ENCODE results near the gene CUX1.

DNA sequence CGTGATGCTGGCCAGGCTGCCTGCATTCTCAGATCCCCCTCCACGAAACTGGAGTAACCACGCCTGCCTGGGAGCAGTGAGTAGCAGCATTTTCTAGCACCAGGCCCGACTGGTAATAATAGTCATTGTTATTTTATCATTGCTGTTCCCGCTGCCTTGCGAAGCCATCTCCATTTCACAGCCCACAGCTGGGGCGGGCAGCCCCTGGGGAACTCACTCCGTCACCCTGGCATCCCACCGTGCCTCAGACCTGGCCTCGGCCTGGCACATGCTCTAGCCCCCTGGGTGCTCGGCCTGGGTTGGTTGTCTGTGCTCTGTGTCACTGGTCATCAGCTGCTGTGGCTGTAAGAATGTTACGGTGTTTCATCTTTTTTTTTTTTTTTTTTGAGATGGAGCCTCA is 411.5 kb downstream of the CUX1 start:
- TF ChIP-seq, protein P1, sequence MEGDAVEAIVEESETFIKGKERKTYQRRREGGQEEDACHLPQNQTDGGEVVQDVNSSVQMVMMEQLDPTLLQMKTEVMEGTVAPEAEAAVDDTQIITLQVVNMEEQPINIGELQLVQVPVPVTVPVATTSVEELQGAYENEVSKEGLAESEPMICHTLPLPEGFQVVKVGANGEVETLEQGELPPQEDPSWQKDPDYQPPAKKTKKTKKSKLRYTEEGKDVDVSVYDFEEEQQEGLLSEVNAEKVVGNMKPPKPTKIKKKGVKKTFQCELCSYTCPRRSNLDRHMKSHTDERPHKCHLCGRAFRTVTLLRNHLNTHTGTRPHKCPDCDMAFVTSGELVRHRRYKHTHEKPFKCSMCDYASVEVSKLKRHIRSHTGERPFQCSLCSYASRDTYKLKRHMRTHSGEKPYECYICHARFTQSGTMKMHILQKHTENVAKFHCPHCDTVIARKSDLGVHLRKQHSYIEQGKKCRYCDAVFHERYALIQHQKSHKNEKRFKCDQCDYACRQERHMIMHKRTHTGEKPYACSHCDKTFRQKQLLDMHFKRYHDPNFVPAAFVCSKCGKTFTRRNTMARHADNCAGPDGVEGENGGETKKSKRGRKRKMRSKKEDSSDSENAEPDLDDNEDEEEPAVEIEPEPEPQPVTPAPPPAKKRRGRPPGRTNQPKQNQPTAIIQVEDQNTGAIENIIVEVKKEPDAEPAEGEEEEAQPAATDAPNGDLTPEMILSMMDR (IDR thresholded peaks at IDR 0.05), result no peak
- TF ChIP-seq POLR2A (IDR thresholded peaks at IDR 0.05), result no peak

Data from ovary (tissue), 3 donors.